Astrocyte (in vitro differentiated cells and primary cell): Measurements from ENCODE around the gene TIPIN. TPM values are rescaled to one million over a fixed set of nuclear protein-coding genes. Genes with fewer than 3 reads are reported as not detected.
A peak's percentile ranks its signal among the peaks of the same experiment; 100 is the strongest.

Source experiments
- DNase-seq: peaks from one replicate; pipeline ENCODE4 v3.0.0-alpha.2; 2010; ENCODE audit warnings: low read depth
- FAIRE-seq: peaks from 2 replicates; lab custom pipeline; 2011; peaks lifted over from hg19 to GRCh38; lab: Jason Lieb, UNC
- H2AFZ ChIP-seq: 2 replicates; pipeline ENCODE4 v1.6.0; 2012; ENCODE audit warnings: low read depth, low read length, inconsistent platforms
- H3K27ac ChIP-seq: 2 replicates; pipeline ENCODE4 v1.5.1; 2011; ENCODE audit warnings: low read depth, low read length, inconsistent platforms
- H3K27me3 ChIP-seq: 2 replicates; pipeline ENCODE4 v1.6.0; 2011; ENCODE audit warnings: low read length, inconsistent platforms; ENCODE audit not compliant: insufficient read depth
- H3K36me3 ChIP-seq: 2 replicates; pipeline ENCODE4 v1.5.1; 2011; ENCODE audit warnings: low read length, inconsistent platforms; ENCODE audit not compliant: insufficient read depth
- H3K4me1 ChIP-seq: 2 replicates; pipeline ENCODE4 v1.5.1; 2011; ENCODE audit warnings: low read length, inconsistent platforms; ENCODE audit not compliant: insufficient read depth
- H3K4me2 ChIP-seq: 2 replicates; pipeline ENCODE4 v1.6.0; 2012; ENCODE audit warnings: low read length, inconsistent platforms
- H3K4me3 ChIP-seq: 2 replicates; pipeline ENCODE4 v1.5.1; 2011; ENCODE audit warnings: low read depth, mild to moderate bottlenecking, low read length, inconsistent platforms; ENCODE audit not compliant: insufficient read depth
- H3K79me2 ChIP-seq: 2 replicates; pipeline ENCODE4 v1.6.0; 2012; ENCODE audit warnings: mild to moderate bottlenecking, low read length, inconsistent platforms; ENCODE audit not compliant: insufficient read depth
- H3K9ac ChIP-seq: 2 replicates; pipeline ENCODE4 v1.6.0; 2012; ENCODE audit warnings: mild to moderate bottlenecking, low read length, inconsistent platforms
- H3K9me3 ChIP-seq: 2 replicates; pipeline ENCODE4 v1.5.1; 2012; ENCODE audit warnings: low read depth, mild to moderate bottlenecking, low read length, inconsistent platforms; ENCODE audit not compliant: insufficient read depth
- H4K20me1 ChIP-seq: 2 replicates; pipeline ENCODE4 v1.6.0; 2012; ENCODE audit warnings: low read length, inconsistent platforms; ENCODE audit not compliant: insufficient read depth
- H3K27ac Mint-ChIP-seq: one replicate; pipeline ENCODE4 v1.8.0; 2021; ENCODE audit warnings: mild to moderate bottlenecking, mixed read lengths; ENCODE audit not compliant: unreplicated experiment
- H3K27me3 Mint-ChIP-seq: one replicate; pipeline ENCODE4 v1.8.0; 2021; ENCODE audit warnings: low read depth, mixed read lengths; ENCODE audit not compliant: unreplicated experiment
- H3K36me3 Mint-ChIP-seq: one replicate; pipeline ENCODE4 v1.8.0; 2021; ENCODE audit warnings: low read depth, mixed read lengths; ENCODE audit not compliant: unreplicated experiment
- H3K4me1 Mint-ChIP-seq: one replicate; pipeline ENCODE4 v1.8.0; 2021; ENCODE audit warnings: low read depth, mixed read lengths; ENCODE audit not compliant: unreplicated experiment
- H3K4me3 Mint-ChIP-seq: one replicate; pipeline ENCODE4 v1.8.0; 2021; ENCODE audit warnings: mild to moderate bottlenecking, moderate library complexity, mixed read lengths; ENCODE audit not compliant: unreplicated experiment
- H3K9me3 Mint-ChIP-seq: one replicate; pipeline ENCODE4 v1.8.0; 2021; ENCODE audit warnings: mild to moderate bottlenecking, mixed read lengths; ENCODE audit not compliant: unreplicated experiment
- CTCF ChIP-seq: IDR thresholded peaks from 2 replicates; pipeline ENCODE4 v1.5.1; 2011; ENCODE audit warnings: low read depth, mild to moderate bottlenecking, inconsistent platforms, low read length, moderate library complexity; ENCODE audit not compliant: insufficient read depth
- EZH2 ChIP-seq: IDR thresholded peaks from 2 replicates; pipeline ENCODE4 v1.6.1; 2012; ENCODE audit warnings: mild to moderate bottlenecking, low read length, inconsistent platforms; ENCODE audit not compliant: insufficient read depth
- total RNA-seq: library from RNA; stranded (reverse); gene quantifications from 2 replicates; pipeline ENCODE4 v1.2.1, GENCODE V29; 2021

TIPIN gene
- total RNA-seq, 1 donor from 2014 or later, result 5.6 TPM

- no peak overlapping the region for H3K4me2 ChIP-seq
- peaks cover 92% of the 10 kb centered on the region for H3K79me2 ChIP-seq
- peaks cover 30% of the 10 kb centered on the region for H3K4me1 ChIP-seq
- Mint-ChIP-seq H3K27ac (no peak overlapping the region), H3K27me3 (no peaks in the 10 kb centered on the region), H3K4me1 (peaks cover 51% of the 10 kb centered on the region), H3K4me3 (peak overlapping the region; percentile 1), H3K36me3 (no peaks in the 10 kb centered on the region), H3K9me3 (no peaks in the 10 kb centered on the region)
- no peak overlapping the region for H3K27ac ChIP-seq
- no peak for DNase-seq
- no peaks in the 10 kb centered on the region for H3K36me3 ChIP-seq
- H2AFZ ChIP-seq, result no peak overlapping the region
- no peaks in the 10 kb centered on the region for H3K9me3 ChIP-seq
- H4K20me1 ChIP-seq, result peaks cover 97% of the 10 kb centered on the region
- FAIRE-seq, result no peak
- no peak for TF ChIP-seq EZH2
- TF ChIP-seq CTCF, result no peak
- H3K9ac ChIP-seq, result no peak overlapping the region
- no peaks in the 10 kb centered on the region for H3K27me3 ChIP-seq
- H3K4me3 ChIP-seq, result no peak overlapping the region
Measured at GRCh38 chr15:66404532-66404931, 48.0 kb upstream of the TIPIN start.

- H3K4me2 ChIP-seq, result no peak overlapping the region
- H3K36me3 ChIP-seq, result no peaks in the 10 kb centered on the region
- FAIRE-seq, result no peak
- H3K27me3 ChIP-seq, result no peaks in the 10 kb centered on the region
- no peaks in the 10 kb centered on the region for H3K36me3 Mint-ChIP-seq
- H3K79me2 ChIP-seq, result peaks cover 92% of the 10 kb centered on the region
- TF ChIP-seq EZH2 (no peak), CTCF (no peak)
- no peak overlapping the region for H3K4me3 ChIP-seq
- no peak overlapping the region for H3K27ac ChIP-seq
- H3K27me3 Mint-ChIP-seq, result no peaks in the 10 kb centered on the region
- H3K4me1 Mint-ChIP-seq, result peaks cover 50% of the 10 kb centered on the region
- H3K4me3 Mint-ChIP-seq, result no peak overlapping the region
- no peaks in the 10 kb centered on the region for H3K9me3 ChIP-seq
- peaks cover 26% of the 10 kb centered on the region for H3K4me1 ChIP-seq
- peaks cover 96% of the 10 kb centered on the region for H4K20me1 ChIP-seq
- H3K9me3 Mint-ChIP-seq, result no peaks in the 10 kb centered on the region
- no peak for DNase-seq
- H3K9ac ChIP-seq, result no peak overlapping the region
- H3K27ac Mint-ChIP-seq, result no peak overlapping the region
- H2AFZ ChIP-seq, result no peak overlapping the region
Measured at GRCh38 chr15:66404122-66404521, 47.6 kb upstream of the TIPIN start.

GRCh38 chr15:66403323-66403722 lies 46.8 kb upstream of the TIPIN start:
- H3K4me3 Mint-ChIP-seq, result no peak overlapping the region
- Histone ChIP-seq H3K36me3 (no peaks in the 10 kb centered on the region), H3K9me3 (no peaks in the 10 kb centered on the region), H3K4me2 (no peak overlapping the region), H3K4me1 (peaks cover 26% of the 10 kb centered on the region), H3K27me3 (no peaks in the 10 kb centered on the region), H3K4me3 (no peak overlapping the region), H3K79me2 (peaks cover 91% of the 10 kb centered on the region), H3K27ac (no peak overlapping the region), H2AFZ (no peak overlapping the region), H3K9ac (no peak overlapping the region), H4K20me1 (peaks cover 92% of the 10 kb centered on the region)
- no peaks in the 10 kb centered on the region for H3K9me3 Mint-ChIP-seq
- no peak for TF ChIP-seq CTCF
- no peak for TF ChIP-seq EZH2
- no peak for DNase-seq
- no peak for FAIRE-seq
- H3K4me1 Mint-ChIP-seq, result peaks cover 50% of the 10 kb centered on the region
- no peaks in the 10 kb centered on the region for H3K36me3 Mint-ChIP-seq
- peak overlapping the region; percentile 28 for H3K27ac Mint-ChIP-seq
- no peaks in the 10 kb centered on the region for H3K27me3 Mint-ChIP-seq
